ENCODE data around the gene CECR2. TPM values are rescaled to one million over a fixed set of nuclear protein-coding genes. Genes with fewer than 3 reads are reported as not detected.
A peak's percentile ranks its signal among the peaks of the same experiment; 100 is the strongest.

CECR2 gene
- total and polyA plus RNA-seq, 12 donors = 1.1 to 9.1 (median 6.3) TPM

DNA sequence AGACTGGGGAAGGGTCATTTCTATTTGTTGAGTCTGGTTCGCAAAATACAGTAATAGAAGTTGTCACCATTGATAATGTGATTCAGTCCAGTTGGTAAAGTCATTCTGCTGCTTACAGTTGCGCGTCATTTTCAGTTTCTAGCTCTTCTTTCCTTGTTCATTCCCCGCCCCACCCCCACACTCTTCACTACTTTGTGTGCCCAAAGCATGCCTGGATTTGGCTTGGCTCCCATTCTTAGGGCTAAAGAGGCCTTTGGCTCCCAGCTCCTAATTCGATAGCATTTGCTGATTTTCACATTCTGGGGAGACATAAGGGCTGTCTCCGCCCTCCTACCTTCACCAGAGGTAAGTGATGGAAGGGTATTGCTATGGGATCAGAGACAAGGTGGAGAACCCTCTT is 43.0 kb downstream of the CECR2 start:
- H3K4me1 ChIP-seq = peaks cover 0 to 27% (median 15%) of the 10 kb centered on the region in 9 donors
- no peak for DNase-seq
- intact Hi-C loops (cut with DNase I) = no loop called here
- no peaks in the 10 kb centered on the region for H3K9me3 ChIP-seq
- no peak overlapping the region for H3K27ac ChIP-seq
- ATAC-seq = peak in 1 of 8 donors; percentile 41
- 78 to 83% methylated on average over 6 of the region's 6 CpGs for WGBS, 2 donors
- no peak overlapping the region for H3K4me3 ChIP-seq
- H3K27me3 ChIP-seq = no peaks in the 10 kb centered on the region
- no peaks in the 10 kb centered on the region for H3K36me3 ChIP-seq
- TF ChIP-seq, protein P1, sequence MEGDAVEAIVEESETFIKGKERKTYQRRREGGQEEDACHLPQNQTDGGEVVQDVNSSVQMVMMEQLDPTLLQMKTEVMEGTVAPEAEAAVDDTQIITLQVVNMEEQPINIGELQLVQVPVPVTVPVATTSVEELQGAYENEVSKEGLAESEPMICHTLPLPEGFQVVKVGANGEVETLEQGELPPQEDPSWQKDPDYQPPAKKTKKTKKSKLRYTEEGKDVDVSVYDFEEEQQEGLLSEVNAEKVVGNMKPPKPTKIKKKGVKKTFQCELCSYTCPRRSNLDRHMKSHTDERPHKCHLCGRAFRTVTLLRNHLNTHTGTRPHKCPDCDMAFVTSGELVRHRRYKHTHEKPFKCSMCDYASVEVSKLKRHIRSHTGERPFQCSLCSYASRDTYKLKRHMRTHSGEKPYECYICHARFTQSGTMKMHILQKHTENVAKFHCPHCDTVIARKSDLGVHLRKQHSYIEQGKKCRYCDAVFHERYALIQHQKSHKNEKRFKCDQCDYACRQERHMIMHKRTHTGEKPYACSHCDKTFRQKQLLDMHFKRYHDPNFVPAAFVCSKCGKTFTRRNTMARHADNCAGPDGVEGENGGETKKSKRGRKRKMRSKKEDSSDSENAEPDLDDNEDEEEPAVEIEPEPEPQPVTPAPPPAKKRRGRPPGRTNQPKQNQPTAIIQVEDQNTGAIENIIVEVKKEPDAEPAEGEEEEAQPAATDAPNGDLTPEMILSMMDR (IDR thresholded peaks at IDR 0.05) = no peak

DNA sequence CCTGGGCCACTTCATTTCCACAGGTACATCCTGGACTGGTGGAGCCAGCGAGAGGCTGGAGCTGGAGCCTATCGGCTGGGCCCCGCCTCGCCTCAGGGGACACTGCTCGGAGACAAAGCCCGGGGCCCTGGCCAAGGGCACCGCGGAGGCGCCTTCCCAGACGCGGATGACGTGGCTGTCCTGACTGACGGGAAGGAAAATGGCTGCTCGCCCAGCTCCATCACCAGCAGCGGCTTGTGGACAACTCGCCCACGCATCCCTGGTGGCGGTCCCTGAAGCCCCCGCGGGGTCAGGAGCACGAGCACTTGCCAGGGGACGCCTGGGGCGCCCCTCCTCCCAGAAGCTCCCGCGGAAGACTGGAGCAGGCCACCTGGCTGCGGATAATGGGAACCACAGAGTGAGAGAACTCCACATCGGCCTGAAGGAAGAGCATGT is 49.6 kb downstream of the CECR2 start:
- peak in 7 of 8 donors; percentile 21 to 75 (median 46) for ATAC-seq

DNA sequence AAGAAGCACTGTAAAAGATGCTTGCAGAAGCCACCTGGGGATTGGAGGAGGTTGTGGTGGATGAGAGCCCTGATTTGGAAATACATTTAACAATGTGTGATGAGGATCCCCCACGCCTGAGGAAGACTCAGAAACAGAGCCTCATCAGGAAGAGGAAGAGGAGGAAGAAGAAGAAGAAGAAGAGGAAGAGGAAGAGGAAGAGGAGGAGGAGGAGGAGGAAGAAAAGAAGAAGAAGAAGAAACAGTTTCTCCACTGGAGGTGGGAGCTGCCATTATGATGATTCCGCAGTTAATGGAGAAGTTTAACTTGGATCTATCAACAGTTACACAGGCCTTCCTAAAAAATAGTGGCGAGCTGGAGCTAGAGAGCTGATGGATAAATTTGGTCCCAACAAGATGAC is 50.1 kb downstream of the CECR2 start:
- no peaks in the 10 kb centered on the region for H3K36me3 ChIP-seq
- no peak for DNase-seq
- H3K4me3 ChIP-seq = no peak overlapping the region
- H3K27me3 ChIP-seq = no peaks in the 10 kb centered on the region
- TF ChIP-seq, protein P1 (IDR thresholded peaks at IDR 0.05) = no peak
- H3K27ac ChIP-seq = no peak overlapping the region
- WGBS, 2 donors = 94 to 100% methylated on average over 3 of the region's 3 CpGs
- no peaks in the 10 kb centered on the region for H3K4me1 ChIP-seq
- intact Hi-C loops (cut with DNase I) = no loop called here
- no peaks in the 10 kb centered on the region for H3K9me3 ChIP-seq
- ATAC-seq = no peak

More for the DNA sequence above, 49.6 kb downstream of the CECR2 start:
- WGBS, 2 donors = 90 to 91% methylated on average over 27 of the region's 27 CpGs
- H3K27ac ChIP-seq = no peak overlapping the region
- no peaks in the 10 kb centered on the region for H3K27me3 ChIP-seq
- intact Hi-C loops (cut with DNase I) = no loop called here
- TF ChIP-seq, protein P1 (IDR thresholded peaks at IDR 0.05) = no peak
- DNase-seq = peak; percentile 23 to 39
- no peak overlapping the region for H3K4me3 ChIP-seq
- H3K4me1 ChIP-seq = no peaks in the 10 kb centered on the region
- H3K36me3 ChIP-seq = no peaks in the 10 kb centered on the region
- H3K9me3 ChIP-seq = no peaks in the 10 kb centered on the region

DNA sequence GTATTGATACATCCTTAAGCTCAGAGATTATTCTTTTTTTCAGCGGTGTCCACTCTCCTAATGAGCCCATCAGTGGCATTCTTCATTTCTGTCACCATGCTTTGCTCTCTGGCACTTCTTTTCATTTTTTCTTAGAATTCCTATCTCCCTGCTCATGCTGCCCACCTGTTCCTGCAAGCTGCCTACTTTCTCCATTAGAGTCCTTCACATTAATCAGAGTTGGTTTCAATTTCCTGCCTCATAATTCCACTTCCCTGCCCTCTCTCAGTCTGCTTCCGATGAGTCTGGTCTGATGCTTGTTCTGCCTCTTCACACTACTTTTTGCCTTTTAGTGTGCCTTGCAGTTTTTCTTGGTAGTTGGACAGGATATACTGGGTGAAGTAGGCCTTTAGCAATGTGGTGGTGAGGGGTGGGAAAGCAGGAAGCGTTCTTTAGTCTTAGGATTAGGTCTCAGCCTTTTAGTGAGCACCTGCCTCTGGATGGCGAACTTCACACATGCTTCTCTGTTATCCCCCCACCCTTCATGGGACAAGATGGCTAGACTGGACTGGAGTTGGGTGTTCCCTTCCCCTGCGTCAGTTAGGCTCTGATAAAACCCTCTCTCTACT is 53.6 kb downstream of the CECR2 start:
- no peak overlapping the region for H3K27ac ChIP-seq
- TF ChIP-seq, protein P1 (IDR thresholded peaks at IDR 0.05) = no peak
- intact Hi-C loops (cut with DNase I) = no loop called here
- 91% methylated on average over 5 of the region's 5 CpGs for WGBS, 2 donors
- H3K9me3 ChIP-seq = no peaks in the 10 kb centered on the region
- H3K27me3 ChIP-seq = no peaks in the 10 kb centered on the region
- H3K4me1 ChIP-seq = no peaks in the 10 kb centered on the region
- no peaks in the 10 kb centered on the region for H3K36me3 ChIP-seq
- DNase-seq = no peak
- H3K4me3 ChIP-seq = no peak overlapping the region
- ATAC-seq = no peak
